Activated CD4-positive, alpha-beta T cell treated with anti-CD3 and anti-CD28 coated beads, Interleukin-2, Interleukin-4, amounts not matched to agents 100 ng/mL and 50 ng/mL, durations not matched to agents 16 hours and 8 hours (primary cell): Measurements from ENCODE around the gene SPIB.
A peak's percentile ranks its signal among the peaks of the same experiment; 100 is the strongest.

Experiments
- DNase-seq: peaks from one replicate; pipeline ENCODE4 v3.0.0-alpha.2; 2020; ENCODE audit warnings: low spot score

Gene SPIB

DNA sequence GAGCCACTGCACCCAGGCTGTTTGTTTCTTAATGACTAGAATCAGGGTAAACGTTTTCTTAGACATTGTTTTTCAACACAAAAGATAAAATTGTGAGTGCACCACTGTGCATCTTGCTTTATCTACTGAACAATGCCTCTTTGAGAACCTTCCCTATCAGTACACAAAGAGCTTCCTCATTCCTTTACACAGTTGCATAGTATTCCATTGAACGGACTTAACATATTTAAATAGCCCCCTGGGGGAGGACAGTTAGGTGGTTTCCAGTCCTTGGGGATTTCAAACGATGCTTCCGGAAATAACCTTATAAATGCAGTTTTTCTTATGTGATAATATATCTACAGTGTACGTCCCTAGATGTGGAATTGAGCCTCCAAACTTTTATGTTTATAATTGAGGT is 26.0 kb upstream of the SPIB start:
- no peak for DNase-seq

DNA sequence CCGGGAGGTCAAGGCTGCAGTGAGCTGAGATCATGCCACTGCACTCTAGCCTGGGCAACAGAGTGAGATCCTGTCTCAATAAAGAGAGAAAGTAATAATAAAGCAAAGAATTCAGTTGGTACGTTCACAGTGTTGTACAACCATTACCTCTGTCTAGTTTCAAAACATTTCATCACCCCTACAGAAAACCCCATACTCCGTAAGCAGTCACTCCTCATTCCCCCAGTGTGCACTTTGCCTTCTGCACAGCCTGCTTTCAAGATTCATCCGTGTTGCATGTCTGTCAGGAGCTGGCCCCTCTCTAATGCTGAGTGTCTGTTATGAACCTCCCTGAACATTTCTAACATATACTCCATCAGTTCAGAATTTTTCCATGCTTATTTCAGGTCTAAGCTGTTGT is 25.1 kb upstream of the SPIB start:
- DNase-seq, result no peak

DNA sequence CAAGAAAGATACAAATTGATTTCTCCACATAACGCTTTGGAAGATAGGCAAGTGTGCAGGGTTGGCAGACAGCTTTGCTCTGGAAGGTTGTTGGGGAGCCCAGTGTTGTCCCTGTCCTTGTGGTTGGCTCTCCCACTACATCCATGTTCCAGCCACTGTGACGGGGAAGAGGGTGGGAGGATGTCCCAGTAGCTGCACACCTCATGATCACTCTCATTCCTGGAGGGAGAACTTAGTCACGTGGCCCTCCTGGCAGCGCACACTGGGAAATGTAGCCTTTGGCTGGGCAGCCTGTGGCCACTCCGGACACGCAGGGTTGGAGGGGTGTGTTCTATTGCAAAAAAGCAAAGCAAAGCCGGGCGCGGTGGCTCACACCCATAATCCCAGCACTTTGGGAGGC is 24.7 kb upstream of the SPIB start:
- no peak for DNase-seq

DNA sequence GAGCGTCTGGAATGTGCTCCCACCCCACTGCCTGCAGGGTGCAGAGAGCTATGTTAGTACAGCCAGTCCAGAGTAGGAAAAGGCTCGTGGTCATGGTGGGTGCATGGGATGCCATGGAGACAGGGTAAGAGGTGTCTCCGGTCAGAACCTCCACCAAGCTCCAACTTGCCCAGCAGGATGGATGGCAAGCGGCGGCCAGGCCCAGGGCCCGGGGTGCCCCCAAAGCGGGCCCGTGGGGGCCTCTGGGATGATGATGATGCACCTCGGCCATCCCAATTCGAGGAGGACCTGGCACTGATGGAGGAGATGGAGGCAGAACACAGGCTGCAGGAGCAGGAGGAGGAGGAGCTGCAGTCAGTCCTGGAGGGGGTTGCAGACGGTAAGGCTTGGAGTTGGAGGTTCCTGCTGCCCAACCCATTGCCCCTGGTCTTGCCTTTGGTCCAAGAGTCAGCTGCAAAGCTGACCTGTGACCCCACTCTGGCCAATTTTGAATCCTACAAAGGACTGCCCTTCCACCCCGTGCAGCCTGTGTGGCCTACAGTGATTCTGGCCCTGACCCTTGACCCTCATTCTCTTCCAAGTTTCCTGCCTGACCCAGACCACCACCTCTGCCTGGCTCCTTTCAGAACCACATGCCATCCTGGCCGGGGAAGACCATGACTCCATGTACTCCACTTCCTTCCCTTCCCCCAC is 19.9 kb upstream of the SPIB start:
- no peak for DNase-seq

DNA sequence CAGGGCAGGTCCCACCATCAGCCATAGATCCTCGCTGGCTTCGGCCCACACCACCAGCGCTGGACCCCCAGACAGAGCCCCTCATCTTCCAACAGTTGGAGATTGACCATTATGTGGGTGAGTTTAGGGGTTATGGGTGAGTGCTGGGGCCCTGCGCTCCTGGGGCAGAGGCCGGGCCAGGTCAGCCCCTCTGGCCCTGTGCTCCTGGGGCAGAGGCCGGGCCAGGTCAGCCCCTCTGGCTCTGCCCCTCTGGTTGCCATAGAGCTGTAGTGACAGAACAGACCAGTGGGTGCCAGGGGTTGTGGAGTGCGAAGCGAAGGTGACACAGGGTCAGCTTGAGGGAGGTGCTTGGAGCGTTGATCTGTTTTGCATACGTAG is 19.4 kb upstream of the SPIB start:
- no peak for DNase-seq

DNA sequence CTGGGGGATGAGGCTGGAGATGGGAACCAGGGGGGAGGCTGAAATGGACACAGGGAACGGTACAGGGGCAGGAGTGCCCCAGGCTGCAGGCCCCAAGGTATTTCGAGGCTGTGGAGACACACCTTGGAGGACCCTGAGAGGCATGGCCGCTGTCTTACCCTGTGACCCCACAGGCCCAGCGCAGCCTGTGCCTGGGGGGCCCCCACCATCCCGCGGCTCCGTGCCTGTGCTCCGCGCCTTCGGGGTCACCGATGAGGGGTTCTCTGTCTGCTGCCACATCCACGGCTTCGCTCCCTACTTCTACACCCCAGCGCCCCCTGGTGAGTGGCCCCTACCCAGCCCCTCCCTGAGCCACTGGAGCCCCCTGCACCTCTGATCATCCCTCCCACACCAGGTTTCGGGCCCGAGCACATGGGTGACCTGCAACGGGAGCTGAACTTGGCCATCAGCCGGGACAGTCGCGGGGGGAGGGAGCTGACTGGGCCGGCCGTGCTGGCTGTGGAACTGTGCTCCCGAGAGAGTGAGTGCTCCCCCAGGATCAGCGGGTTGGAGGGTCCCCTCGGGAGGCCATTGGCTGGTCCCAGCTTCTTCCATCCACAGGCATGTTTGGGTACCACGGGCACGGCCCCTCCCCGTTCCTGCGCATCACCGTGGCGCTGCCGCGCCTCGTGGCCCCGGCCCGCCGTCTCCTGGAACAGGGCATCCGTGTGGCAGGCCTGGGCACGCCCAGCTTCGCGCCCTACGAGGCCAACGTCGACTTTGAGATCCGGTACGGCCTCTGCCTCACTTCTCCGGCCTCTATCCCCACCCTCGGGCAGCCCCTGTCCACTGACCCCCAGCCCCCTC is 16.9 kb upstream of the SPIB start:
- DNase-seq, result no peak

DNA sequence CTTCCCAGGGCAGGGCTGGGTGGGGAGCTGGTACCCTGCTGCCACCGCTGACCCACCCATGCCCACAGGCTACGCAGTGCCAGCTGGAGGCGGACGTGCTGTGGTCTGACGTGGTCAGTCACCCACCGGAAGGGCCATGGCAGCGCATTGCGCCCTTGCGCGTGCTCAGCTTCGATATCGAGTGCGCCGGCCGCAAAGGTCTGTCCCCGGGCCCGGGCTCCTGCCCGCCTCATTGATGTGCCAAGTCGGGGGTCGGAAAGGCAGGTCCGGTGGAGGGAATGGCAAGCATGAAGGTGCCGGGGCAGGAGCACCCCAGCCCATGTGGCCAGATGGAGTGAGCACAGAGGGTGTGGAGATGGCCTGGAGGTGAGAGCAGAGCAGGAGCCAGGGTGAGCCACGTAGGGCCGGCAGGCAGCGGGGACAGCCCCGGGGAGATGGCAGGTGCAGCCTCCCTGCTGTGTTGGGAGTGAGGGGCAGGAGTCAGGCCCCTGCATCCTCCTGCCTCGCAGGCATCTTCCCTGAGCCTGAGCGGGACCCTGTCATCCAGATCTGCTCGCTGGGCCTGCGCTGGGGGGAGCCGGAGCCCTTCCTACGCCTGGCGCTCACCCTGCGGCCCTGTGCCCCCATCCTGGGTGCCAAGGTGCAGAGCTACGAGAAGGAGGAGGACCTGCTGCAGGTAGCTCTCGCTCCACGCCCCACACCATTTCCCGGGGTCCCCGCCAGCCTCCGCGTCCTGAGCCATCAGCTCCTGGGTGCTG is 16.0 kb upstream of the SPIB start:
- DNase-seq, result no peak

DNA sequence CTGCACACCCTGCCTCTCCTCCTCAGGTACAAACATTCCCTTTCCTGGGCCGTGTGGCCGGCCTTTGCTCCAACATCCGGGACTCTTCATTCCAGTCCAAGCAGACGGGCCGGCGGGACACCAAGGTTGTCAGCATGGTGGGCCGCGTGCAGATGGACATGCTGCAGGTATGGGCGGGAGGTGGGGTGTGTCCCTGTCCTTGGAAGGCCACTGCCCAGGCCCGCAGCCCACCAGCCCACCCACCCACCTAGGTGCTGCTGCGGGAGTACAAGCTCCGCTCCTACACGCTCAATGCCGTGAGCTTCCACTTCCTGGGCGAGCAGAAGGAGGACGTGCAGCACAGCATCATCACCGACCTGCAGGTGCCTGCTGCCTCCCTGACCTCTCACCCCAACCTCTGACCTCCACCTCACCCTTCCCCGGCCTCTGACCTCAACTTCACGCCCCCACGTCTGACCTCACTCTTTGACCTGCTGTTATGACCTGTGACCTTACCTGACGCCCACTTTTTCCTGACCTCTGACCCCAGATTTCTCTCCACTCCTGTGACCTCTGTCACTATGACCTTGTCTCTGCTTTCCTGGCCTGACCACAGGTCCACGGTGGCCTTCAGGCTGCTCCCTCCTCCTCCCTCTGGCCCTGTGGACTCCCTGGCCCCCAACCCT is 12.4 kb upstream of the SPIB start:
- no peak for DNase-seq

DNA sequence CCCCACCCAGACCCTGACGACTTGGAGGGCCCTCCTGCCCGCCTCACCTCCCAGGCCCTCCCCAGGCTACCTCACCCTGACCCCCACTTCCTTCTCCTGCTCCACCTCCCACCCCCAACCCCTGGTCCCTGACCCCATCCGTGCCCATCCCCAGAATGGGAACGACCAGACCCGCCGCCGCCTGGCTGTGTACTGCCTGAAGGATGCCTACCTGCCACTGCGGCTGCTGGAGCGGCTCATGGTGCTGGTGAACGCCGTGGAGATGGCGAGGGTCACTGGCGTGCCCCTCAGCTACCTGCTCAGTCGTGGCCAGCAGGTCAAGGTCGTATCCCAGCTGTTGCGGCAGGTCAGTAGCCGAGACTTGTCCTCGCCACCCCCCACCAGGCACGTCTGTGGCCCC is 11.9 kb upstream of the SPIB start:
- no peak for DNase-seq

DNA sequence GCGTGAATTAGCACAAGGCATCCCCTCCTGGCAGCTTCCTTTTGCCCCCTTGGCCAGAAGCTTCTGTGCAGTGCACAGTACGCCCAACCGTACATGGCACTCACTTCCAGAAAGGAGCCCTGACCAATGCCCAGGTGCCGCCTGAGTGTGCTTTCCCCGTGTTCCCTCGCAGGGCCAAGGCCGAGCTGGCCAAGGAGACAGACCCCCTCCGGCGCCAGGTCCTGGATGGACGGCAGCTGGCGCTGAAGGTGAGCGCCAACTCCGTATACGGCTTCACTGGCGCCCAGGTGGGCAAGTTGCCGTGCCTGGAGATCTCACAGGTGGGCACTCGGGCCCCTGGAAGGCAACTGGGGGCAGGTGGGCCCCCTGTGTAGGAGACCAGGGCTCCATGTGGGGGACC is 9.4 kb upstream of the SPIB start:
- DNase-seq, result no peak

DNA sequence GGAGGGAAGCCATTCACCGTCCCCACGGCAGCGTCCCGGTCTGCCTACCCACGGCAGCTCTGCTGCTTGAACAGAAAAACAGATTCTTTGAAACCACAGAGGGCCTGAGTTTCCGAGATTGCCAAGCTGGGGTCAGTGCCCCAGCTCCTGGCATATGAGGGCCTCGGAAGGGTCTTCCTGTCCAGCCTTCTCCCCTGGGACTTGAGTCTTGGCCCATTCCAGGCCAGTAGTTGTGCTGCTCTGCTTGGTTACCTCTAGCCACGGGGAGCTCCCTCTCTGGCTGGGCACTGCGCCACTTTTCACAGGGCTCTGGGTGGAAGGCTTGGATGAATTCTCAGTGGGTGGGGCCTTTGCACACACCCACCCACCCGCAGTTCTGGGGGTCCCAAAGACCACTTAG is 8.6 kb upstream of the SPIB start:
- DNase-seq, result no peak

DNA sequence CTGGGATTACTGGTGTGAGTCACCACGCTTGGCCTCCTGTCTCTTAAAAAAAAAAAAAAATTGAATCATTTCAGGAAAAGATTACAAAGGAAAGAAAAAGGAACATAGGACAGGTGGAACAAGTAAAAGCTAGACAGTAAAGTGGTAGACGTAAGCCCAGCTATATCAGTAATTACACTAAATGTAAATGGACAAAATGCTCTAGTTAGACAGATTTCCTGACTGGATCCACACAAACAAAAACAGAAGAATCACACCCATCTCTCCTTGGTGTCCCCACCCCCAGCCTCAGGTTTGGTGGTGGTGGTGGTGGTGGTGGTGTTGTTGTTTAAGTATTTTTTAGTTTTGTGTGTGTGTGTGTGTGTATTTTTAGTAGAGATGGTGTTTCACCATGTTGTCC is 6.3 kb upstream of the SPIB start:
- no peak for DNase-seq

DNA sequence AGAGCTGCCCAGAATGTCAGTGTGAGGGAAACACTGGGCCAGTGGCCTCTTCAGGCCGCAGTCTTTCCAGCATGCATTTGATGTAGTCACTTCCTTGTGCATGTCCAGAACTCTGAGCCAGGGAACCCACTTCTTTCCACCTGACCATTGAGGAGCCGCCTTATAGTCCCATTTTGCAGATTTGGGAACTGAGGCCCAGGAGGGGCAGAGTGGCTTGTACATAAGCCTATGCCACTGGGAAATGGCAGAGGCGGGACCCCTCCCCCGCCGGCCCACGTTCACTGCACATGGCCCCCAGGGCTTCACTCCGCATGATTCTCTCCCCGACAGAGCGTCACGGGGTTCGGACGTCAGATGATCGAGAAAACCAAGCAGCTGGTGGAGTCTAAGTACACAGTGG is 5.6 kb upstream of the SPIB start:
- DNase-seq, result no peak

DNA sequence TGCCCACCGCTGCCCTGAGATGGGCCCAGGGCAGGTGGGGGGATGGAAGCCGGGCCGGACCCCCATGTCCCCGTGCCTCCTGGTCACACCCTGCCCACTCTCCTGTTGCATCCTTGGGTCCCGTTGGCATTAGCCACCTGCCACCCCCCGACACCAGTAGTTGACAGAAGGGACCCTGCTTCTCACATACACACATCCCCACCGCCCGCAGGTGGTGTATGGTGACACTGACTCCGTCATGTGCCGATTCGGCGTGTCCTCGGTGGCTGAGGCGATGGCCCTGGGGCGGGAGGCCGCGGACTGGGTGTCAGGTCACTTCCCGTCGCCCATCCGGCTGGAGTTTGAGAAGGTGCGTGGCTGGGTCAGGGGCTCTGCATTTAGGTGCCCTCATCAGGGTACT is 5.2 kb upstream of the SPIB start:
- no peak for DNase-seq

DNA sequence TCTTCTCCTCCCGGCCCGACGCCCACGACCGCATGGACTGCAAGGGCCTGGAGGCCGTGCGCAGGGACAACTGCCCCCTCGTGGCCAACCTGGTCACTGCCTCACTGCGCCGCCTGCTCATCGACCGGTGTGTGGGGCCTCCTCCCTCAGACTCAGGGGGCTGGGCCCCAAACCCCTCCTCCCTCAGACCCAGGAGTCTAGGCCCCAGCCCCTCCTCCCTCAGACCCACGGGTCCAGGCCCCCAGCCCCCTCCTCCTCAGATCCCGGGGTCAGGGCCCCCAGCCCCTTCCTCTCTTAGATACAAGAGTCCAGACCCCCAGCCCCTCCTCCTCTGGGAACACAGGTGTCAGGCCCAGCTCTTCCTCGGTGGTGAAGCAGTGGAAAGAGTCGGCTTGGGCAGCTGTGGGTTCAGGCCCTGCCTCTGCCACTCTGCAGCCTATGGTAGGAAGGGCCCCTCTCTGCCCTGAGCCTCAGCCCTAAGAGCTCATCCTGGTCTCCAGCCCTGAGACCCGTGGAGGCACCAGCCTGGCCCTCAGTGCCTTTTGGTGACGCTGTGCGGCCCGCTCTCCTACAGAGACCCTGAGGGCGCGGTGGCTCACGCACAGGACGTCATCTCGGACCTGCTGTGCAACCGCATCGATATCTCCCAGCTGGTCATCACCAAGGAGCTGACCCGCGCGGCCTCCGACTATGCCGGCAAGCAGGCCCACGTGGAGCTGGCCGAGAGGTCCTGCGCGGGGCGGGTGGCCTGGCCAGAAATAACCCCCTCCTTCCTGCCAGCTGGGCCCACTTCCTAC is 3.7 kb upstream of the SPIB start:
- DNase-seq, result peak; percentile 74

DNA sequence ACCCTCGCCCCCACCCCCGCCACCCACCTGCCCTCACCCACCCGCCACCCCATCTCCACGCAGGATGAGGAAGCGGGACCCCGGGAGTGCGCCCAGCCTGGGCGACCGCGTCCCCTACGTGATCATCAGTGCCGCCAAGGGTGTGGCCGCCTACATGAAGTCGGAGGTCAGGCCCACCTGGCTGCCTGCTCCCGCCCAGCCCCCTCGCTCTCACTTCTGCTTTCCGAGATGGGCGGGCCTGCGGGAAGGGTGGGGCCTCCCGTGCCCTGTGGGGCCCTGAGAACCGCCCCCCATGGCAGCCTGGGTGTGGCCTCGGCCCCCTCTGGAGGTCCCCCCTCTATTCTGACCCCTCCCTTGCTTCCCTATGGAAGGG is 3.1 kb upstream of the SPIB start:
- no peak for DNase-seq

DNA sequence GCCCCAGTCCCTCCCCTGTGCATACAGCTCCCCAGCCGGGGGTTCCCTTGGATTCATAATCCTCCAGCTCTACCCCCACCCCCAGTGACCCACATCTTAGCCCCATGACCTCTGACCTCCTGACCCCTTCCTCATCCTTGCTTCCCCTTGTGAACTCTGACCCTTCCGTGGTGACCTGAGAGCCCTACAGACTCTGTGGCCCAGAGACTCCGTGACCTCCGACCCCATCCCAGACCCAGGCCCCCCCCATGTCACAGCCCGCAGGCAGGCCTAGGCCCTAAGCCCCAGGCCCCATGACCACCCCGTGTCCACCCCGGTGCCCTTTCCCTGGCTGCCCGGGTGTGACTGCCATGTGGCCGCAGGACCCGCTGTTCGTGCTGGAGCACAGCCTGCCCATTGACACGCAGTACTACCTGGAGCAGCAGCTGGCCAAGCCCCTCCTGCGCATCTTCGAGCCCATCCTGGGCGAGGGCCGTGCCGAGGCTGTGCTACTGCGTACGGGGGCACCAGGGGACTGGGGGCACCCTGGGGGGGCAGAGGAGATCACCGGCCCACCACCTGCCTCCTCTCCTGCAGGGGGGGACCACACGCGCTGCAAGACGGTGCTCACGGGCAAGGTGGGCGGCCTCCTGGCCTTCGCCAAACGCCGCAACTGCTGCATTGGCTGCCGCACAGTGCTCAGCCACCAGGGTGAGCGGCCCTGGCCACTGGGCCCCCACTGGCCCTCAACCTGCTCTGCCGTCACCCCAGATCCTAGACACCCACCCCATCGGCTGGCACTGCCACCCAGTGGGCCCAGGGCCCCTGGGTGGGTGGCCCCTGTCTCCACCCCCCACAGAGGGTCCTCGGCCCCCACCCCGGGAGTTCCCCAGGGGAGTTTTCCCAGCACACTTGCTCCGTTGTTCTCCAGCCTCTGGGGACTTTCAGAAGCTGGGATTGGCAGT is 2.4 kb upstream of the SPIB start:
- no peak for DNase-seq

DNA sequence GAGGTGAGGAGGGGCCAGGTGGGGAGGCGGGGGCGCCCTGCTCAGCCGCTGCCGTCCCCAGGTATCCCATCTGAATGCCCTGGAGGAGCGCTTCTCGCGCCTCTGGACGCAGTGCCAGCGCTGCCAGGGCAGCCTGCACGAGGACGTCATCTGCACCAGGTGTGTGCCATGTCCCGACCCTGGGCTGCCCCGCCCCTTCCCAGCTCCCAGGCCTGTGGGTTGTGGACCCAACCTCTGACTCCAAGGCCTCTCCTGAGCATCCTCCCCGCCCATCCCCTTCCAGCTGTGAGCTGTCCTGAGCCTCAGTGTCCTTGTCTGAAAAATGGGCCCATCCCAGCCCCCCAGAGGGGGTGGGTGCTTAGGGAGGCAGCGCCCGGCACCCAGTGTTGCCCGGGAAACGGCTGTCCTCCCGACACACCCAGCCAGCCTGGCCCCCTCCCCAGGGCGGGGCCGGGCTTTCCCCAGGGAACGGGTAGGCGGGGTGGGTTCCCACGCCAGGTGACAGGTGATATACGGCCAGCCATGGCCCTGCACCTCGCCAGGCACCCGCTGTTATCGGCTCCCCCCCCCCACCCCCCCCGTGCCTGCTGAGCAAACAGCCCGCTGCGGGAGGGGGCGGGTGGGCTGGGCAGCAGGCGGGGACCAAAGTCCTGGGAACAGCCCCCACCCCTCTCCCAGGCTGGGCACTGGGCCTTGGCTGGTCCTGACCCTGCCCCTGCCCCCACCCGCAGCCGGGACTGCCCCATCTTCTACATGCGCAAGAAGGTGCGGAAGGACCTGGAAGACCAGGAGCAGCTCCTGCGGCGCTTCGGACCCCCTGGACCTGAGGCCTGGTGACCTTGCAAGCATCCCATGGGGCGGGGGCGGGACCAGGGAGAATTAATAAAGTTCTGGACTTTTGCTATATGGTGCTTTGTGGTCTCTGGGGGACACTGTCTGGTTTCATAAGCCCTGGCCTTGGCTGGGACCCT is 1.3 kb upstream of the SPIB start:
- no peak for DNase-seq

DNA sequence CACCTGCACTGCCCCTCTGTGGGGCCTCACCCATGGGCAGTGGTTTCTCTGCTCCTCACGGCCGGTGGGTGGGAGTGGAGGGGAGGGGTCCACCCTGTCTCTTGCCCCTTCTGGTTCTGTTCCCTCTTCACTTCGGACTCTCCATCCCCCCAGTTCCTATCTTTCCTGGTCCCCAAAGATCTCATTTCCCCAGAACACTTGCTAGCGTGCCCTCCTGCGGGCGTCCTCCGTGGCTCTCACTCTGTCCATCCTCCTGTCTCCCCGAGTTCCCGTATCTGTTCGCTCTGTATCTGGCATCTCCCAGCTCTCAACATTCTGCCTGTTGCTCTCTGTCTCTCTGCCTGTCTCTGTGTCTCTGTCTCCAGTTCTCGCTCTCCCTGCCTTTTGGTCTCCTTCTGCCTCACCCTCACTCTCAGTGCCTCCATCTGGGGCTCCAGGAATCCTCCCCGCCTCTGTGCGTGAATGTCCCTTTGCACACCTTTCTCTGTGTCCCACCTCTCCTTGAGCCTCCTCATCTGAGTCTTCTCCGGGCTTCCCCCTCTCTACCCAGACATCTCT is 363 bp downstream of the SPIB start:
- DNase-seq, result no peak
